ENCODE measurements around the gene SDHAF2. TPM values are rescaled to one million over a fixed set of nuclear protein-coding genes. Genes with fewer than 3 reads are reported as not detected.

SDHAF2 gene
- total RNA-seq, 2 donors from 2014 or later: 41.4 to 45.4 TPM

DNA sequence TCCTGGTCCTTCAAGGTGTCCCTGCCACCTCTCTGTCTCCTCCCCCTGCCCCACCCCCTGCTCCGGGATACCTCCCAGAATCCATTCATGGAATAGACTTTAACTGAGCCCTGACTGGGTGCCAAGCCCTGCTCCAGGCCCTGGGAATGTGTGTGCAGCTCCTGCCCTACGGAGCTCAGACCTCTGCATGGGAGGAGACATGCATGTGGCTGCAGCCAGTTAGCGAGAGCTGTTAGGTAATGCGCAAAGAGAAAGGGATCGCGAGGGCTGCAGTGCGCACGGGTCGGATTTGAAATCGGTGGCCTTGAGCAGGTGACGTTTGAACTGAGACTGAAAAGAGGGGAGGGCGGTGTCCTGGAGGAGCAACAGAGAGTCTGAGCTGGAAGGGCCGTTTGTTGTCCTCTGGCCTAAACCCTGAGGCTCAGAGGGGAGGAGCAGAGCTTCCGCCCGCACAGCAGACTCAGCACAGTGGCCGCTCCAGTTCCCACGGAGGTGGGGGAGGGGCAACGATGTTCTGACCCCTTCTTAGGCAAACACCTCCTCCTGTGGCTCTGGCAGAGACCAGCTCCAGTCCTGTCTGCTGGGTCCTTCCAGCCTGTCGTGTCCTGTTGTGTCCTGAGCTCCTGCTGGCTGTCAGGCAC lies 58.8 kb downstream of the SDHAF2 start:
- no peaks in the 10 kb centered on the region for H3K9me3 ChIP-seq (ENCODE audit: control insufficient read depth, low read length)
- Mint-ChIP-seq H3K9me3 (no peaks in the 10 kb centered on the region), H3K27ac (peak overlapping the region; percentile 77), H3K27me3 (ENCODE audit: insufficient read depth) (peaks cover 6% of the 10 kb centered on the region), H3K4me3 (peak overlapping the region; percentile 38), H3K4me1 (peaks cover 14% of the 10 kb centered on the region), H3K36me3 (ENCODE audit: low read depth) (peaks cover 2% of the 10 kb centered on the region)
- H3K4me3 ChIP-seq (ENCODE audit: low read length): no peak overlapping the region
- WGBS, 2 experiments (ENCODE audit: insufficient coverage in 1 of 2, insufficient read length in 1 of 2): 28 to 38% methylated on average over 15 to 19 of the region's 19 CpGs
- no peak overlapping the region for H3K9ac ChIP-seq (ENCODE audit: extremely low read depth, low read length, poor library complexity, severe bottlenecking)
- H3K4me1 ChIP-seq (ENCODE audit: control insufficient read depth, insufficient read depth, low read length): peaks cover 3% of the 10 kb centered on the region
- no peak overlapping the region for H3K27ac ChIP-seq (ENCODE audit: low read depth, low read length)
- peak; percentile 83 for DNase-seq
- H3K27me3 ChIP-seq (ENCODE audit: control insufficient read depth, insufficient read depth, low read length, poor library complexity, severe bottlenecking): no peaks in the 10 kb centered on the region
- TF ChIP-seq, protein P1, sequence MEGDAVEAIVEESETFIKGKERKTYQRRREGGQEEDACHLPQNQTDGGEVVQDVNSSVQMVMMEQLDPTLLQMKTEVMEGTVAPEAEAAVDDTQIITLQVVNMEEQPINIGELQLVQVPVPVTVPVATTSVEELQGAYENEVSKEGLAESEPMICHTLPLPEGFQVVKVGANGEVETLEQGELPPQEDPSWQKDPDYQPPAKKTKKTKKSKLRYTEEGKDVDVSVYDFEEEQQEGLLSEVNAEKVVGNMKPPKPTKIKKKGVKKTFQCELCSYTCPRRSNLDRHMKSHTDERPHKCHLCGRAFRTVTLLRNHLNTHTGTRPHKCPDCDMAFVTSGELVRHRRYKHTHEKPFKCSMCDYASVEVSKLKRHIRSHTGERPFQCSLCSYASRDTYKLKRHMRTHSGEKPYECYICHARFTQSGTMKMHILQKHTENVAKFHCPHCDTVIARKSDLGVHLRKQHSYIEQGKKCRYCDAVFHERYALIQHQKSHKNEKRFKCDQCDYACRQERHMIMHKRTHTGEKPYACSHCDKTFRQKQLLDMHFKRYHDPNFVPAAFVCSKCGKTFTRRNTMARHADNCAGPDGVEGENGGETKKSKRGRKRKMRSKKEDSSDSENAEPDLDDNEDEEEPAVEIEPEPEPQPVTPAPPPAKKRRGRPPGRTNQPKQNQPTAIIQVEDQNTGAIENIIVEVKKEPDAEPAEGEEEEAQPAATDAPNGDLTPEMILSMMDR (conservative IDR thresholded peaks at IDR 0.05): no peak
- H3K36me3 ChIP-seq (ENCODE audit: control insufficient read depth, insufficient read depth, low read length): no peaks in the 10 kb centered on the region

DNA sequence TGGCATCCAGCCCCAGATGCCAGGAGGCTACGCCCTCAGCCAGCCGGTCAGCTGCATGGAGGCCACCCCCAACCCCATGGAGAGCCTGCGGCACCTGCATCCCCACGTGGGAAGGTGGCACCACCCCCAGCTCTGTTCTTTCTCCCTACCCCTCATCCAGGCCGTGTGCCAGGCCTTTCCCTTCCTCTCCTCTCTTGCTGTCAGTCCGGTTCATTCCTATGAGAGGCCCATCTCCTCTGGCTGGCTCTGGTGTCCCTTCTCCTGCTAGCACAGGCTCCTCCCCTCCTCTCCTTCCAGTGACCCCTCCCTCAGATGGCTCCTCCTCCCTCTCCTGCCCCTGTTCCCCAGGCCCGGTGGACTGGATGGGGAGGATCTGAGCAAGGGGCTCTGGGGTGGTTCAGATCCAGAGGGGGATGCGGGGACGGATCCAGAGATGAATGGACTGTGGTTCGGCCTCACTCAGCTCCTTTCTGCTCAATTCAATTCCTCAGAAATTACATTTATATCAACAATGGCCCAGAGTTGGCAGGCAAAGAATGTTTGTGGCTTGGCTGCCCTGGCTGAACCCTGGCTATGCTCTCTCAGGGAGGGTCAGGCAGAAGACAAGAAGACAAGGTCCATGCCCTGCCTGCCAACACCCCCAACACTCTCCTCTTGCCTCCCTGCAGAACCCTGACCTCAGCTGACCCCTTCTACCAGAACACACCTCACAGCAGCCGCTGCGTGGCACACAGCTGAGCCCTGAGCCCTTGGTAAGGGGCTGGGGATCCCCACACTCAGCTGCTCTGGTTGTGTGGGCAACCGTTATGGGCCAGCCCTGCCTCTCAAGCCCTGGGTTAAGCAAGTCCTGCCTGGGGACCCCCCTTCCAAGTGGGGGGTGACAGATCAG lies 60.2 kb downstream of the SDHAF2 start:
- no peak overlapping the region for H3K4me3 ChIP-seq (ENCODE audit: low read length)
- H3K27ac Mint-ChIP-seq: no peak overlapping the region
- no peak overlapping the region for H3K9ac ChIP-seq (ENCODE audit: extremely low read depth, low read length, poor library complexity, severe bottlenecking)
- H3K27me3 Mint-ChIP-seq (ENCODE audit: insufficient read depth): peaks cover 6% of the 10 kb centered on the region
- TF ChIP-seq, protein P1 (conservative IDR thresholded peaks at IDR 0.05): no peak
- peak; percentile 80 for DNase-seq
- H3K4me3 Mint-ChIP-seq: no peak overlapping the region
- no peaks in the 10 kb centered on the region for H3K36me3 ChIP-seq (ENCODE audit: control insufficient read depth, insufficient read depth, low read length)
- peaks cover 2% of the 10 kb centered on the region for H3K36me3 Mint-ChIP-seq (ENCODE audit: low read depth)
- H3K27me3 ChIP-seq (ENCODE audit: control insufficient read depth, insufficient read depth, low read length, poor library complexity, severe bottlenecking): no peaks in the 10 kb centered on the region
- no peaks in the 10 kb centered on the region for H3K9me3 Mint-ChIP-seq
- H3K27ac ChIP-seq (ENCODE audit: low read depth, low read length): no peak overlapping the region
- WGBS, 2 experiments (ENCODE audit: insufficient coverage in 1 of 2, insufficient read length in 1 of 2): 48 to 81% methylated on average over 2 to 13 of the region's 13 CpGs
- no peaks in the 10 kb centered on the region for H3K9me3 ChIP-seq (ENCODE audit: control insufficient read depth, low read length)
- H3K4me1 Mint-ChIP-seq: peaks cover 14% of the 10 kb centered on the region
- peaks cover 3% of the 10 kb centered on the region for H3K4me1 ChIP-seq (ENCODE audit: control insufficient read depth, insufficient read depth, low read length)

DNA sequence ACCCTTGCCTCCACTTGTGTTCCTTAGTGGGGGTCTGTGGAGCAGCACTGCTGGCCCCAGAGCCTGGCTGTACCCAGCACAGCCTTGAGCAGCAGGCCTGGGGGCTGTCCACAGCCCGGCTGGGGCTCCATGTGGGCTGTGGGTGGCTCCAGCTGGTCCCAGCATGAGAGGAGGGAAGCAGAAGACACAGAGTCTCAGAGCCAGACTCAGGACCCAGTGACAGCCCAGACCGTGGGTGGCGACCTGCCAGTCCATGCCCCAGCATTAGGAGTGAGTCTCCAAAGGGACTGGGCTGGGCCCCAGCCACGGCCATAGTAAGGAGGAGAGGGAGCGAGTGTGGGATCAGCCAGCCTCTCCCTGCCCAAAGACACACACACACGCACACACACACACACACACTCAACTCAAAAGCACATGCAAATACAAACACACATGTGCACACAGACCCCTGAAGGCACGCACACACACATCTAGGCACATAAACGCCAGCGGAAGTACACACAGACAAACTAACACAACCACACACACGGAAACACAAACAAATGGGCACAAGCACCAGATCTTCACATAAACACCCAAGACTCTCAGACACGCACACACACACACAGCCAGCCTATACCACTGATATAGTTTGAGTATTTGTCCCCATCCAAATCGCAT lies 61.9 kb downstream of the SDHAF2 start:
- Mint-ChIP-seq H3K4me3 (no peak overlapping the region), H3K9me3 (no peaks in the 10 kb centered on the region), H3K27ac (no peak overlapping the region), H3K4me1 (peaks cover 14% of the 10 kb centered on the region), H3K27me3 (ENCODE audit: insufficient read depth) (peaks cover 4% of the 10 kb centered on the region), H3K36me3 (ENCODE audit: low read depth) (peaks cover 2% of the 10 kb centered on the region)
- peaks cover 3% of the 10 kb centered on the region for H3K4me1 ChIP-seq (ENCODE audit: control insufficient read depth, insufficient read depth, low read length)
- TF ChIP-seq, protein P1 (conservative IDR thresholded peaks at IDR 0.05): no peak
- no peaks in the 10 kb centered on the region for H3K36me3 ChIP-seq (ENCODE audit: control insufficient read depth, insufficient read depth, low read length)
- no peak overlapping the region for H3K4me3 ChIP-seq (ENCODE audit: low read length)
- H3K9ac ChIP-seq (ENCODE audit: extremely low read depth, low read length, poor library complexity, severe bottlenecking): no peak overlapping the region
- no peak overlapping the region for H3K27ac ChIP-seq (ENCODE audit: low read depth, low read length)
- no peaks in the 10 kb centered on the region for H3K27me3 ChIP-seq (ENCODE audit: control insufficient read depth, insufficient read depth, low read length, poor library complexity, severe bottlenecking)
- WGBS, 2 experiments (ENCODE audit: insufficient coverage in 1 of 2, insufficient read length in 1 of 2): 87% methylated on average over 10 of the region's 12 CpGs; no CpG with 5 or more reads in 1 of the 2 experiments
- DNase-seq: no peak
- no peaks in the 10 kb centered on the region for H3K9me3 ChIP-seq (ENCODE audit: control insufficient read depth, low read length)

Data from endodermal cell (in vitro differentiated cells).